Tibial nerve (tissue), 4 donors: ENCODE measurements around the gene ZNF473.

Experiments
- CTCF ChIP-seq, 5 experiments: fragments of 200-600 bp in 3 of 5; fragments of 450-650 bp in 2 of 5; sonication (generic) in 3 of 5; IDR thresholded peaks; one replicate each; pipeline ENCODE4 v1.5.1; 2016 to 2019; ENCODE audit warnings: antibody characterized with exemption in 5 of 5, mild to moderate bottlenecking in 3 of 5, moderate library complexity in 2 of 5
- EP300 ChIP-seq, 2 donors: sonication (generic); formaldehyde crosslinking; IDR thresholded peaks; one replicate each; pipeline ENCODE4 v1.6.1; 2017; ENCODE audit warnings: antibody characterized with exemption in 2 of 2, mild to moderate bottlenecking in 1 of 2
- POLR2A ChIP-seq, 2 donors: fragments of 450-650 bp; IDR thresholded peaks; one replicate each; pipeline ENCODE4 v1.6.1; 2017; ENCODE audit warnings: antibody characterized with exemption in 2 of 2, mild to moderate bottlenecking in 2 of 2, moderate library complexity in 2 of 2

DNA sequence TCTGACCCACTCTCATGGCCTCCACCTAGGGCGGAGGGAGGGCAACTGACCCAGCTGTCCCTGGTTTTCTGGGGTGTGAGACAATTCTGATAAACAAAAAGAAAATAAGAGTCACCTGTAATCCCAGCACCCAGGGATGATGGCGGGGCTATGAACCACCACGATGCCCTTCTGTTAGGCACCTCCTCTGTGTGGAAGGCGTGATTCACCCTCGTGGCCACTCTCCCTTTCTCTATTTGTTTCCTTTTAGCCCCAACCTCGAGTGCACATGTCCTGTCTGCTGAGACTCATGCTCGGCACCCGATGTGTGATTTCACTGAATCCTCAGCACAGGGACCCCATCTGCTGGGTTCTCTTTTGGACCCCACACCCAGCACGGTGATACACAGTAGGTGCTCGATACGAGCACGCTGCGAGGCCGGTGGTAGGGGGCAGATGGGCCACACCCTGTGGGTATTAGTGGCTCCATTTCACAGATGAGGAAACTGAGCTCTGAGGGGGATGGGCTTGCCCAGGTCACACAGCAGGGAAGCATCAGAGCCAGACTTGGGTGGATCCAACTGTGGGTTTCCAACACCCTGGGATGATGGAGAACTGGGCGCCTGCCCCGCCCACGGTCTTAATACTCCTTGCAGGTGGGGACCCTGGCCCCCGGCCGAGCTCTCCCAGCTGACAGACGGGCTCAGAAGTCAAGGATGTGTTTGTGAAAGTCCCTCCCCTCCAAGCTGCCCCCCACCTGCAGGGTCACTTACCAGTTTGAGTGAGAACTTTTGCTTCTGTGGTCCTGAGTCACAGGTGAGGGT is 25.6 kb upstream of the ZNF473 start:
- TF ChIP-seq CTCF (IDR thresholded peaks at IDR 0.05): no peak
- no peak for TF ChIP-seq POLR2A (IDR thresholded peaks at IDR 0.05)
- no peak for TF ChIP-seq EP300 (IDR thresholded peaks at IDR 0.05)
